Hepatocyte (in vitro differentiated cells): Measurements from ENCODE around the gene MROH2A.

Source experiments
- EZH2 ChIP-seq: fragments of 200-600 bp; sonication (generic); IDR thresholded peaks from 2 replicates; pipeline ENCODE4 v1.6.1; 2016; ENCODE audit warnings: antibody characterized with exemption, mild to moderate bottlenecking, borderline replicate concordance
- TF ChIP-seq, protein P1 (sequence below): fragments of 200-600 bp; sonication (generic); IDR thresholded peaks from 2 replicates; pipeline ENCODE4 v1.5.1; 2016; ENCODE audit warnings: antibody characterized with exemption, mild to moderate bottlenecking; ENCODE audit not compliant: poor library complexity

DNA sequence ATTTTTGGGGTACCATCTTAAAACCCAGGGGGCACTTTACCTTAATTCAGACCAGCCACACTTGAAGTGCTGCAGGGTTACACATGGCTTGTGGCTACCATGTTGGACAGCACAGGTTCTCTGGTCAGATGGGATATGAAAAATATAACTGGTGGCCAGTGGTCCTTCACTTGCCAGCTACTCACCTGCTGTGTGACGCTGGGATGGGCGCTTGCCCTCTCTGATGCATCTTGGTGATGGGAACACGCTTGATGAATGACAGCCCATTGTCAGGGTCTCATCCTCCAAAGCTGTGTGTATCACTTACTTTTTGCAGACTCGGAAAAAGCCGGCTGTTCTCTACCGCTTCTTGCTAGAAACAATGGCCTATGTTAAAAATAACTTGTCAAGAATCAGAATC lies 53.7 kb downstream of the MROH2A start:
- TF ChIP-seq, protein P1, sequence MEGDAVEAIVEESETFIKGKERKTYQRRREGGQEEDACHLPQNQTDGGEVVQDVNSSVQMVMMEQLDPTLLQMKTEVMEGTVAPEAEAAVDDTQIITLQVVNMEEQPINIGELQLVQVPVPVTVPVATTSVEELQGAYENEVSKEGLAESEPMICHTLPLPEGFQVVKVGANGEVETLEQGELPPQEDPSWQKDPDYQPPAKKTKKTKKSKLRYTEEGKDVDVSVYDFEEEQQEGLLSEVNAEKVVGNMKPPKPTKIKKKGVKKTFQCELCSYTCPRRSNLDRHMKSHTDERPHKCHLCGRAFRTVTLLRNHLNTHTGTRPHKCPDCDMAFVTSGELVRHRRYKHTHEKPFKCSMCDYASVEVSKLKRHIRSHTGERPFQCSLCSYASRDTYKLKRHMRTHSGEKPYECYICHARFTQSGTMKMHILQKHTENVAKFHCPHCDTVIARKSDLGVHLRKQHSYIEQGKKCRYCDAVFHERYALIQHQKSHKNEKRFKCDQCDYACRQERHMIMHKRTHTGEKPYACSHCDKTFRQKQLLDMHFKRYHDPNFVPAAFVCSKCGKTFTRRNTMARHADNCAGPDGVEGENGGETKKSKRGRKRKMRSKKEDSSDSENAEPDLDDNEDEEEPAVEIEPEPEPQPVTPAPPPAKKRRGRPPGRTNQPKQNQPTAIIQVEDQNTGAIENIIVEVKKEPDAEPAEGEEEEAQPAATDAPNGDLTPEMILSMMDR: no peak
- no peak for TF ChIP-seq EZH2
